GM12864 (cell line): ENCODE measurements around the gene NLRX1.
"Not testable (repeated sequence)": the region's sequence is repeated elsewhere in the genome, so short reads cannot be mapped to it uniquely, and the experiment has no call there.

Source experiments
- DNase-seq: peaks from one replicate; pipeline ENCODE4 v3.0.0-alpha.2; 2011; ENCODE audit warnings: low read depth
- H3K4me3 ChIP-seq: 2 replicates; pipeline ENCODE4 v1.5.1; 2011; ENCODE audit warnings: mild to moderate bottlenecking, low read depth, low read length, control low read depth
- TF ChIP-seq, protein P1 (sequence below): IDR thresholded peaks from 2 replicates; pipeline ENCODE4 v1.5.1; 2011; ENCODE audit warnings: low read depth, mild to moderate bottlenecking, moderate library complexity, low read length, control low read depth, inconsistent platforms; ENCODE audit errors: missing control alignments

Gene NLRX1

GRCh38 chr11:119126675-119127268 lies 41.8 kb upstream of the NLRX1 start:
- no peak for DNase-seq
- TF ChIP-seq, protein P1, sequence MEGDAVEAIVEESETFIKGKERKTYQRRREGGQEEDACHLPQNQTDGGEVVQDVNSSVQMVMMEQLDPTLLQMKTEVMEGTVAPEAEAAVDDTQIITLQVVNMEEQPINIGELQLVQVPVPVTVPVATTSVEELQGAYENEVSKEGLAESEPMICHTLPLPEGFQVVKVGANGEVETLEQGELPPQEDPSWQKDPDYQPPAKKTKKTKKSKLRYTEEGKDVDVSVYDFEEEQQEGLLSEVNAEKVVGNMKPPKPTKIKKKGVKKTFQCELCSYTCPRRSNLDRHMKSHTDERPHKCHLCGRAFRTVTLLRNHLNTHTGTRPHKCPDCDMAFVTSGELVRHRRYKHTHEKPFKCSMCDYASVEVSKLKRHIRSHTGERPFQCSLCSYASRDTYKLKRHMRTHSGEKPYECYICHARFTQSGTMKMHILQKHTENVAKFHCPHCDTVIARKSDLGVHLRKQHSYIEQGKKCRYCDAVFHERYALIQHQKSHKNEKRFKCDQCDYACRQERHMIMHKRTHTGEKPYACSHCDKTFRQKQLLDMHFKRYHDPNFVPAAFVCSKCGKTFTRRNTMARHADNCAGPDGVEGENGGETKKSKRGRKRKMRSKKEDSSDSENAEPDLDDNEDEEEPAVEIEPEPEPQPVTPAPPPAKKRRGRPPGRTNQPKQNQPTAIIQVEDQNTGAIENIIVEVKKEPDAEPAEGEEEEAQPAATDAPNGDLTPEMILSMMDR = no peak
- no peak overlapping the region for H3K4me3 ChIP-seq

DNA sequence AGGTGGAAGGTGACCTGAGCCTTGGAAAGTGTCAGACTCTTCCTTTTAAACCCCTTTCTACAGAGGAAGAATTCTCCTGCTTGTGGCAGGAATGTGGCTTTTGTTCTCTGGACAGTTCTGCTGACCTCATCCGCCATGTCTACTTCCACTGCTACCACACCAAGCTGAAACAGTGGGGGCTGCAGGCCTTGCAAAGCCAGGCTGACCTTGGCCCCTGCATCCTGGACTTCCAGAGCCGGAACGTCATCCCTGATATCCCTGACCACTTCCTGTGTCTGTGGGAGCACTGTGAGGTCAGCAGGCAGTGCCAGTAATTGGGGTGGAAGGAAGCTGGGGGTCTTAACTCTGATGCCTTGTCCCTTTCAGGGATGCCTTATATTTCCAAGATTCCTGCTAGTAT lies 37.9 kb upstream of the NLRX1 start:
- H3K4me3 ChIP-seq = no peak overlapping the region
- TF ChIP-seq, protein P1 = no peak
- DNase-seq = no peak

GRCh38 chr11:119134389-119134978 lies 34.0 kb upstream of the NLRX1 start:
- DNase-seq = no peak
- no peak overlapping the region for H3K4me3 ChIP-seq
- TF ChIP-seq, protein P1 = peak; percentile 78

GRCh38 chr11:119139276-119139675 lies 29.2 kb upstream of the NLRX1 start:
- H3K4me3 ChIP-seq = not testable (repeated sequence)

DNA sequence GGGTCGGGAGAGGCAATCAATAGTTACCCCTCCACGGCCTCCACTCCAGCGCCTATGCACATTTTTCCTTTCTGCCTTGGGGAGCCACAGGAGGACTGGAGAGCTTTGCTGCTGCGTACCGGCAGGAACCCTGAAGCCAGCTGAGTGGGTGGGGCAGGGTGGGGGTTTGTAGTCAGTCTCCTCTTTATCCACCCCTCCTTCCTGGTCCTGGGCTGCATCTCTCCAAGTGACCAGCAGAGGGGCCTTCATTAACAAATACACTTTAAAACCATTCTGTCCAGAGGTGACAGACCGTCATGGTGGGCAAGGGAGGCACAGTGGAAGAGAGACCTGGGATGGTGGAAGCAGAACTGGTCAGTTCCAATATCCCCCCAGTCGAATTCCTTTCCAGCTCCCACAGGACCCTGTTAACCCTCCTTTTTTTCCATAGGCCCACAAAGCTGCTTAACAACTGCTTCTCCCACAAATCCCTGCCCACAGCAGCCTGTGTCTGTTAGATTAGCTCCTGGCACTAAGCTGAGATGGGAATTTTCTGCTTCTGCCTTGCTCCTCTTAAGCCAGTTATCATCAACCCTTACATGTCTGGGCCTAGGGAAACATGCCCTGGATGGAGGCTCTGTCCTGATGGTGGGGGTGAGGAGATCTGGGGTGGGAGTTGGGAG lies 23.6 kb upstream of the NLRX1 start:
- TF ChIP-seq, protein P1 = peak; percentile 67
- no peak for DNase-seq
- no peak overlapping the region for H3K4me3 ChIP-seq

More at GRCh38 chr11:119139276-119139675, 29.2 kb upstream of the NLRX1 start:
- DNase-seq = not testable (repeated sequence)

GRCh38 chr11:119145551-119145950 lies 23.0 kb upstream of the NLRX1 start:
- no peak overlapping the region for H3K4me3 ChIP-seq
- no peak for DNase-seq
- TF ChIP-seq, protein P1 = no peak

- H3K4me3 ChIP-seq = no peak overlapping the region
- TF ChIP-seq, protein P1 = no peak
- DNase-seq = no peak
Observed at GRCh38 chr11:119147604-119148333, 20.8 kb upstream of the NLRX1 start.
